Measurements from ENCODE around the gene C14orf93.
A peak's percentile ranks its signal among the peaks of the same experiment; 100 is the strongest.

Gene C14orf93

GRCh38 chr14:22994762-22995275 is 15.1 kb downstream of the C14orf93 start:
- peak; percentile 46 to 48 for DNase-seq (ENCODE audit: low read depth in 2 of 2)

DNA sequence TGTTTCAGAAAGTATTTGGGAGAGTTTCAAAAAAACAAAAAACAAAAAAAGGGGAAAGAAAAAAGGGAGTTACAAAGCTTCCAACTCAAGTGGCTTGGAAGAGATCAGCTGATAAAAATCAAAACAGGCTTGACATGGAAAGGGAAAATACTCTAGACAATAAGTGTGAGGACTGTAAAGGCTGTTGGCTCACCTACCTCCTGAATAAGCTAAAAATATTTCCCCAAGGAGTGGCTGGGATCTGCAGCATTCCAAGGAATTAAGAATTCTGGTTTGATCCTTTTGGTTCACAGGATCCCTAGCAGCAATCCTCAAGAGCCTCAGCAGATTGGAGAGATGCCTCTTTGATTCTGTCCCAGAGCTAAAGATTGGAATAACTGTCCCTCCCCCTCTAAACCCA is 16.4 kb downstream of the C14orf93 start:
- DNase-seq (ENCODE audit: low read depth in 2 of 2): no peak

GRCh38 chr14:22991852-22992251 is 18.1 kb downstream of the C14orf93 start:
- no peak for DNase-seq (ENCODE audit: low read depth in 2 of 2)

- DNase-seq (ENCODE audit: low read depth in 2 of 2): no peak
These were observed 22.7 kb downstream of the C14orf93 start for GRCh38 chr14:22987291-22987690.

DNA sequence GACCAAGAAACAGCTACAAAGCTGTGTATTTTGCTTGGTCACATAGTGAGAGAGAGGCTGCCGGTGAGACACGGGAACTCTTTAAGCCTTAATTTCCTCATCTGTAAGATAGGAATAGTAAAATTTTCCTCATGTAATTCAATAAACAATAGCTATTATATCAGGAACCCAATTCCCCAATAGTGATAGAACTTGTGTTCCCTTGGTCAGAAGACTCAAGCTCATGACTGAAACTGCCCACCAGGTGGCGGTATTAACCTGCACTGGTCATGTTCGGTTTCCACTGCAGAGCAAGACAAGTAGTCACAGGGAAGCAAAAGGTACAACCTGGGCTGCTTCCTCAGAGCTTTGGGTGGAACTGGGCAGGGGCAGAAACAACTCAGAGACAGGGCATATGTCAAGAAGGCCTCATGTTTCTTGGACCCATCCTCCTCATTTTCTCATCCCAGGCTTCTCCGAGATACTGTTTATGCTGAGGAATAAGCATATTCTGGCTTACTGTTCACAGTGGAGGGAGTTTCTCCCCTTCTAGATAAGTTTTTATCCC is 23.4 kb downstream of the C14orf93 start:
- DNase-seq (ENCODE audit: low read depth in 2 of 2): peak in 1 of 2 experiments; percentile 52

DNA sequence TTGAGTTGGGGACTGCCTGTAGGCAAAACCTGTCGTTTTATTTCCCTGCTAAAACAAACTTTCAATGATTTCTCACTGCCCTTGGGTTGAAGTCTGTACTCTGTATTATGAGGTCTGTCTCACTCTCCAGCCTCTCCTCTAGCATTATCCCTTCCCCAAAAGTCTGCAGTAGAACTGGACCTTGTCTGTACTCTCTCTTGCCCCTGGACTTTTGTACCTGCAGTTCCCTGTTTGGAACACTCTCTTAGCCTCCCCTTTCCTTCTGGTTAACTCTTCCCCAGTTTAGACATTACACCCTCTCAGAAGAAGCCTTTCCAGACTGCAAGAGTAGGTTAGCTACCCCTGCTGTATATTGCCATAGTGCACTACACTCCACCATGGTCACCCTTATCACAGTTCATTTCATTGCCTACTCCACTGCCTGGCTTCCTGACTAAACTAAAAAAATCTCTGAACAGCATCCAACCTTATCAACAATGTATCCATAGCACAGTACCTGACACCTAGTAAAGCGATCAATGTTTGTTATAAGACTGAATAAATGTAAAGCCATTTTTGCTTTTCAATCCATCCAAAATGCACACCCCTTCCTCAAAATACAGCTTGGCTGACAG is 23.9 kb downstream of the C14orf93 start:
- DNase-seq (ENCODE audit: low read depth in 2 of 2): no peak

DNA sequence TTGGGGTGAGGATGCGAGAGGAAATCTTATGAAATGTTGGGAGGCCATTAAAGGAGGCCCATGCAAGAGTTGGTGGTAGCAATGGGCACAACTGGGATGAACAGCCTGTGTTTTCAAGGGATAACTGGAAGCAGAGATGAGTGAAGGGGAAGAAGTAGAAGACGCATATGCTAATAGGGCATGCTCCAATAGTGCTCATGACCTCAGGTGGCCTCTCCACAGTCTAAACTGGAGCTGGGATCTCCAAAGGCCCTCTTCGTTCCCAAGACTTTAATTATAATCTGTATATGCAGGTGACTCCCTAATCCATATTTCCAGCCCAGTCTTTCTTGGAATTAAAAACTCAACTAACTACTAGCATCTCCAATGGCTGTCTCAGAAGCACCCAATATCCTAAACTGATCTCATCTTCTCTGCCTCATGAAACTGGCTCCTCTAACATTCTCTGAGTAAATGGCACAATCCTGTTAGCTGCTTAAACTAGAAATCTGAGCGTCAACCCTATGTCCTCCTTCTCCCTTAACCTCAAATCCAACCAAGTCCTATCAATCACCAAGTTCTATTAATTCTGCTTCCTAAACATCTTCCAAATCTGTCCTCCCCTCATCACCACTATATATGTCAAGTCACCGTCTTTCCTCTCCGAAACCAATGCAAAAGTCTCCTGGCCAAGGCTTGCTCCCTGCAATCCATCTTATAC is 24.8 kb downstream of the C14orf93 start:
- no peak for DNase-seq (ENCODE audit: low read depth in 2 of 2)

- DNase-seq (ENCODE audit: low read depth in 2 of 2): peak; percentile 91 to 93
These were observed 27.3 kb downstream of the C14orf93 start, which contains the start of gene AJUBA for GRCh38 chr14:22982477-22983245. Gene AJUBA (minus strand): TSS chr14:22982551. CDS start chr14:22982266, 285 bp downstream.

- DNase-seq (ENCODE audit: low read depth in 2 of 2): no peak
These were observed 28.0 kb downstream of the C14orf93 start for GRCh38 chr14:22981876-22982476.

DNA sequence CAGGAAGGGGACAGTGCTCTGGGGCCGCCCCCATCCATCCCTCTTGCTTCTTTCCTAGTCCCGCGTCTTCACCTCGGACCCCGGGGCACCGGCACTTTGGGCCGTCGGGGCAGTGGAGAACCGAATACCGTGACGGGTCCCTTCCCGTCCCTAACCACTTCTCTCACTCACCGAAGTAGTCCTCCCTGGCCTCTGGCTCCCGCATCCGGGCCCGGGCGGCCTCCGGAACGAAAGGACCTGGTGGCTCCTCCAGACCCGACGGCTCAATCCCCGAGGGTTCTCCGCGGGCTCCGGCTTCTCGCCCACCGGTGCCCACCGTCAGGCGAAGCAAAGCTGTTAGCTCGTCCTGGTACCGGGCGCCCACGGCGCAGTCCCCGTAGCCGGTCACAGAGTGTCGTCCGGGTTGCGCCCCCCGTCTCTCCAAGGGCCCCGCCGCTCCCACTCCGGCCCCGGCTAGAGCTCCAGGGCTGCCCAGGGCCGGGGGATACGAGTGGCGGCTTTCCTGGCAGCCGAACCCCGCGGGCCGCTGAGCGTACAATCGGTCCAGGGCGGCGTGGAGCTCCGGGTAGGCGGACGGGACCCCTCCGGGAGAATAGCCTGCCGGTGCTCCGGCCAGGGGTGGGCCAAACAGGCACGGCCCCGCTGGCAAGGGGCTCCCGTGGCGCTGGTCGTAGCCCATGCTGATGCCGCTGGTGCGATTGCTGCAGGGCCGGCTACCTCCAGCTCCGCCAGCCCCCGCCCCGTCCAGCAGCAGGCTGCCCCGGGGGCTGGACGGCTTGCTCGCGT is 28.7 kb downstream of the C14orf93 start:
- no peak for DNase-seq (ENCODE audit: low read depth in 2 of 2)

GRCh38 chr14:22980672-22981089 is 29.3 kb downstream of the C14orf93 start:
- peak in 1 of 2 experiments; percentile 51 for DNase-seq (ENCODE audit: low read depth in 2 of 2)

DNA sequence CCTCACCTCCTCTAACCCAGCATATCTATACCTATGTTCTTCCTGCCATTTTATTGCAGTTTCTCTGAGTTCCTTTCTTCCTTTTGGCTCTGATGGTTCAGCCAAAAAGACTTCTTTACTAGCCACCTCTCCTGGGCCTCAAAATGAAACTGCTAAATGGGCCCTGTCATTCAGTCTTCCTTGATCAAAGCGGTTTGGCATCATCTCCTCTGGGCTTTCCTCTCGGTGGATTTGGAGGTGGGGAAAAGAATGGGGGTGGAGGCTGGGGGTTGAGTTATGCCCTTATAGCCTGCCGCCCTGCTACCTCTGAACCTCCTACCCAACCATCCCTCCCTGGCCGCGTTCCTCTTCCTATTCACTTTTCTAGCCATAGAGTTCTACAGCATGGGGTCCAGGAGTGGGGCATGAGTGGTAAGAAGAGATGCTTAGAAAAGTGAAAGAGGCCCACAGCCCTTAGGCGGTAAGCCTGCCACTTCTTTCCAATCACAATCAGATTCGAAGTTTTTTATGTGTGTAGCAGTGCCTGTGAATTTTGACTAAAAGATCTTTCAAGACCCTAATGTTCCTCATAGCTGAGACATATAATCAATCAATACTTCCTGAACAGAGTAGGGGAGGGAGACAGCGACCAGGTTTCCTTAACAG is 30.1 kb downstream of the C14orf93 start:
- DNase-seq (ENCODE audit: low read depth in 2 of 2): no peak

GRCh38 chr14:22978981-22979671 is 30.8 kb downstream of the C14orf93 start:
- DNase-seq (ENCODE audit: low read depth in 2 of 2): no peak

DNA sequence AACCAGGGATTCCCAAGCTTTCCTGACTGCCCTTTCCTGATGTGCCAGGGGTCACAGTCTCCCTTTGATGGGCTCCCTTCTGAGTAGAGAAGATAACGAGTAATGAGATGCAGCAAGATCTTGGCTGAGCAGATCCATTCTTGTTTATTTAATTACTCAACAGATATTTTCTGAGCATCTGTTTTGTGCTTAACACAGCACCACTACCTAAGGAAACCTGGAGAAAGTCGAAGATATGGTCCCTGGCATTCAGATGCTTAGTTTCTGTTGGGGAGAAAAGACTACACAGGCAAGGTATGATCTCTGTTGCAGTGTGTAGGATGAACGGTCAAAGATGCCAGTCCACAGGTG is 31.5 kb downstream of the C14orf93 start:
- no peak for DNase-seq (ENCODE audit: low read depth in 2 of 2)

DNA sequence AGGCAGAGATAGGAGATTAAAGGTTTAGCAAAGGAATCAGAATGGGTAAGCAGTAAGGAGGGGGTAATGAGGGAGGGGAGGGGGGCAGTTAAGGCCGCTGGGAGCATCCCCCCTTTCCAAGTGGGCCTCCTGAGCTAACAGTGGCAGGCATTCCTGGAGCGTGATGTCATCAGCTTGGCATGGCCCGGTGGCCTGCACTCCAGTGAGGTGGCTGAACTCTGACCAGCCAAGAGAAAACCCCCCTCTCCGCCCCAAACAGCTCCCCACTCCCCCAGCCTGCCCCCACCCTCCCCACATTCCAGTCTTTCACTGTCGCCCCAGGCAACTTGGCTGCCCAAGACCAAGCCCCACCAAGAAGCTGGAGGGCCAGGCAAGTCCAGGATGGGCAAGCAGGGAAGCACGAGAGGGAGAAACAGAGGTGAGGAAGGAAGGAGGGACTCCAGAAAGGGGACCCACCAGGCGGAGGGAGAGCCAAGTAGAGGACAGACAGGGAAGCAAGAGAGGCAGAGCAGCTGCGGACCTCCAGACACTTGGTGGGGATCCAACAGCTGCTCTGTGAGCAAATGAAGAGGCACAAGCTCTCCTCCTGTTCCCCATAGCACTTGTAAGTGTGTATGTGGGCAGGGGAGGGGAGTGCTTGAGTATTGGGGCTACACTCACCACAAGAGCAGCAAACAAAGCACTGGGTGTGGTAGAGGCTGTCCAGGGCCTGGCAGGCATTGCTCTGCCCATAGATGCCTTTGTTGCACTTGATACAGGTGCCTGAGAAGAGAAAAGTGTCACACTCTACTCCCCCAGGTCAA is 32.1 kb downstream of the C14orf93 start:
- DNase-seq (ENCODE audit: low read depth in 2 of 2): peak; percentile 47 to 50

DNA sequence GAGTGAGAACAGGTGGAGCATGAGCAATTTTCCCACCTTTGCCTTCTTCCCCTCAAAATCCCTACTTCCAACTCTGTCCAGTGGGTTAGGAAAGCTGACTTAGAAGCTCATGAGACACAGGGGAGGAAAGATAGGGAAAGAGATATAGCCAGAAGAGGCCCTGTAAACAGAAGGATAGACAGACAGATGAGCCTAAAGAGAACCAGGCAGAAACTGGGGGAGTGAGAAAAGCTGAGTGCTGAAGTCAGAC is 32.6 kb downstream of the C14orf93 start:
- DNase-seq (ENCODE audit: low read depth in 2 of 2): no peak

GRCh38 chr14:22976620-22977433 is 33.1 kb downstream of the C14orf93 start:
- peak; percentile 60 to 62 for DNase-seq (ENCODE audit: low read depth in 2 of 2)

DNA sequence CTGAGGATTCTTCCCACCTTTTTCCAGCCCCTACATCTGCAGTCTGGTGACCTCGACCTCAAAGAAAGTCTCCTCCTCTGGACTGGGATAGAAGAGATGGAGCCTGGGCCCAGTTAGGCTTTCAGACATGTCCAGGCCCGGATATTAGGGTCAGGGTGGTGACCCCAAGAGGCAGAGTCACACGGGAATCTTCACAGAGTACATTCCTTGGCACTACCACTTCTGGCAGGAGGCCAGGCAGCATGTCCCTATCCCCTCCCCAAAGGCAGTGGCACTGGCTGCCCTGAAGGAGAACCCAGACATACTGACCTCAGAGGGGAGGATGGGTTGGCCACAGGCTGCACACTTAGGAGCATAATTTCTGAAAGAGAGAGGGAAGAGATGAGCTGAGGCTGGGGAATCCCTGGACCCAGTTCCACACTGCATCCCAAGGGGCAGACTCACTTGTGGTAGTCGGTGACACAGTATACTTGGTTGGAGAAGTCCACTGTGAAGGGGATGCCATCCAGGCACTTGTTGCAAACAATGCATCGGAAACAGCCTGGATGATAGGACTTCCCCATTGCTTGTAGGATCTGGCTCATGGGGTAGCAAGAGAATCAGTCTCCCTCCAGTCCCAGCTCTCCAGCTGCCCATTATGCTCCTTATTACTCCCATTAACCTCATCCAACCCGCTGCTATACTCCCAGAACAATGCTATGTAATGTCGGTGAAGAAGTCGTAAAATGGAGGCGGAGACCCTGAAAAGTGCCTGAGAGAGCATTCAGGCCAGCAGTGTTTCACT is 35.2 kb downstream of the C14orf93 start:
- no peak for DNase-seq (ENCODE audit: low read depth in 2 of 2)

All from fibroblast of skin of left quadriceps (primary cell).